GM19025 (cell line): ENCODE results near the gene PPP1R9A.

Experiments
- ATAC-seq: cut with Tn5 transposase; IDR thresholded peaks from one replicate; pipeline ENCODE4 v1.9.1; 2021; ENCODE audit warnings: mild to moderate bottlenecking, low read depth, moderate library complexity; ENCODE audit not compliant: unreplicated experiment

Gene PPP1R9A

GRCh38 chr7:95242266-95242665 lies 334.9 kb downstream of the PPP1R9A start:
- ATAC-seq: no peak

GRCh38 chr7:95244616-95245015 lies 337.2 kb downstream of the PPP1R9A start:
- ATAC-seq: no peak

DNA sequence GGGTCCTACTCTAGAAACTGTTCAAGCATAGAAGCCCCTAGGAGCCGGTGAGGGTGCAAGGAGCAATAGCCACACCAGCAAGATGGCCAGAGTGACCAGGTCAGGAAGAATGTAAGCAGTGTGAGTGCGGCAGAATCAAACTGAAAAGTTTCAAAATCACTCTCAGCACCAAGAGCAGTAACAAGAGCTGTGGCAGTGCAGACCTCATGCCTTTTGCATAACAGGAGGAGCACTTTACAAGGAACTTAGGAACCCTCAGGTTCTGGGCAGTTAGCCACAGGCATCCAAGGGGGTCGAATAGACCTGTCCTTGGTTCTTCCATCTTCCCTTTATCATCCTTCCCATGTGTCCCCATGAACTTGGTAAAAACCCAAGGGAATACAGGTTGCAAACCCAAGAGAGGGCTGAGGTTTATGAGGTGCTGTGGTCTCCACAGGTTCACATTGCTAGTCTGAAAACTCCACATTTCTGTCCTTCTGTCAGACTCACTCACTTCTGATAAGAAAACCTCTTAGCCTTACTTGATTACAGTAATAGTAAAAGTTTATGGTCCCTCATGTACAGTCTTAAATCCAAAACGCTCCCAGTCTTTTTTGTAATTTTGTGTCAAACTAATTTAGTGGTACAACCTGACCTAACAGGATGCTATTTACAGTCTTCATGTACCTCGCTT lies 338.6 kb downstream of the PPP1R9A start:
- no peak for ATAC-seq

DNA sequence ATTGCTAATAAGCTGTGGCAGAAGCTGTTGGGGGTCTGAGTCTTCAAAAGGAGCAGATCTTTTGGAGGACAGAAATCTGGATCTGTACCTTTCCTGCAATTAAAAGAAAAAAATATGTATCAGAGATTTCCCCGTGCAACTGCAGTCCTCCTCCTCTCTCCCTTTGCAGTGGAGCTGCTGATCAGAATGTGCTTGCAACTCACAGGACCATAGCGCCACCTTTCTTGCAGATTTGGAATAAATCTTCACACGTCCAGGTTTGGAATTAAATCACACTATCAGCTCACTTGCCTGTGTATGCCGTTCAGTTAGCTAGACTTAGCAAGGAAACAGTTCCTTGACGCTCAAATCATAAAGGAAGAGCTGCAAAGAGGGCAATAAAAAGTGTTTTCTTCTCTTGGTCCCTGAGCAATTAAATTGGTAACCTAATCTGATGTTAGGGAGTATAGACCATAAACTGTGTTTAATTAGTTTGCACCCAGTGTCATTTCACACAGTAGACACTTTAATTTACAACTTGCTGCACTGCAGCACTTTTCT lies 339.5 kb downstream of the PPP1R9A start:
- no peak for ATAC-seq

DNA sequence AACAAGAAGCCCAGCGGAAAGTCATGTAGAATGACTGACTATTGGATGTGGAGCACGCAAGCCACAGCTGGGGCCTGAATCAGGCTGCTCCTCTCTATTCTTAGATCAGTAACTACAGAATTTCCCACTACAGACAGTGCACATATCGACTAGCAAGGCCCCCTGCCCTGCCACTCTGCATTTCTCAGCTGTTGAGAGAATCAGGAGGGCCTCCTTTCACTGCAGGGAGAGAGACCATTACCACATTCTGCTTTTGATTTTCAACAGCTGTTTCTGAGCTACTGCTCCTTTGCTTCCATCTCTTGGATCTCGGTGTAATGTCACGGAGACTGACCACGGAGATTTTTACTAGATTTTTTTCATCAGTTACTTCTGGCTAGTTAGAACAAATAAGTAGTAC lies 343.2 kb downstream of the PPP1R9A start:
- ATAC-seq: no peak

GRCh38 chr7:95251966-95252365 lies 344.6 kb downstream of the PPP1R9A start:
- no peak for ATAC-seq

DNA sequence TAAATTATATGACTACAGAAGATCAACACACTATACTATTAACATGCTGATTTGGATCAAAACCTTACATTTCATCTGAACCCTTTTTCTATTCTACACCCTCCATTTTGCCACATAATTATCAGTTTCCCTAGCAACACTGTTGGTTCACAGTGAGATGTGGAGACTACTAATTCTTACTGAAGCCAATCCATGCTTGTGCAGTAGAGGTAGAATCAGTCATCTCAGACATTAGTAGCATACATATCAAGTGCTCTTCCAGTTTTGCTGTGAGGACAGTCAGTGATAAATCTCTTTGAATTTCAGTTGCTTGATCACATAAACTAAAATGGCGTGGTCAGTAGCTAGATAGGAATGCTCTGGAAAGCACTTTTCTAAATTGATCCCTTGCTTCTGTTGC lies 346.6 kb downstream of the PPP1R9A start:
- no peak for ATAC-seq

DNA sequence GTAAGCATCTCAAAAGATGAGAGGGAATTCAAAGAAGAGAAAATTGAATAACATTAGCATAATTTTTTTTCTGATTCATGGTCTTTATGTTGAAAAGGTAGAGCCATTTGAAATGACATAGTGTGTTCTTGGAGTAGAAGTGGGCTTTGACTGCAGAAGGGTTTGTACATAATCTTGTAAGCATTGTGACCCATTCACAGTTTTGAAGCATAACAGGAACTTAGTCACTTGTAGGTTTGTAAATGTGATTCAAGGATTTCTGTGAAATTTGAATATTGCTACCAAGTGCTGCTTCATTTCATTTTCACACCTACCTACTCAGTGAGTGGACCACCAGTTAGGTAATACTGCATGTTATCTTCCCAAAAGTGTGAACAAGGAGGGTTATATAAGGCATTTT lies 348.3 kb downstream of the PPP1R9A start:
- ATAC-seq: no peak

DNA sequence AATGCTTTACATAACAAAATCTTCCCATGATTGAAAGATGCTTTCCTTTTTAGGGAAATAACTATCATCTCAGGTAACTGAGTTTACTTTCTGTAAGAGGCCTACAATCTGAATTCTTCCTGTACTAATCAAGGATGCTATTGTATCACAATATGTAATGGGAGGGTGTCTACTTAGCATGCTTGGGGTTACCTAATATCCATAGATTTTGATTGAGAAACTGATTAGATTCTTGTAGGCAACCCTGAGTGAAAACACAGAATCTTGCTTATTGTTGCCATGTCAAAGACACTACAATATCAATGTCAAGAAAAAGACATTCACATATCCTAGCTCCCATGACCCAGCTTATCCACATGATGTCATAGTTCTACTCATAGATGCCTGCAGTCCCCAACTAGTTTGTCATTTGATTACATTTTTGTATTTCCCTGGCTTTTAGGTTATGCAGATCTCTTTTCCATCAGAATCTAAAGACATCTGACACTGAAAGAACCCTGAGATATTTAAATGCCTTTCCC lies 354.6 kb downstream of the PPP1R9A start:
- no peak for ATAC-seq

DNA sequence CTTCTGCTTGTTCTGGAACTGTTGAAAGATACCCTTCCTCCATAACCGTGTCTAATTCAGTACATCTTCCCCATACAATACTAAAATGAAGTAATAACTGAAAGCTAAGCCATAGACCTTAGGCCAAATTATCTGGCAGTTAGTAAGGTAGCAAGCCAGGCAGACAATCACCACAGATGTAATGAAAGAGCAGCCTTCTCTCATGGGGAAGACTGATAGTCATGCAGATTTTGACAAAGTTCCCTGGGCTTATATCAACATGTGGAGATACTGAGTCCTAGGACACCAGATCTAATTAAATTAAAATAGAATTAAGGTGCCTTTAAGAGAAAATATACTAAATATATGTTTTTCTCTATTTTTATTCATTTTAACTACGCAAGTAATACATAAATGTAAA lies 355.5 kb downstream of the PPP1R9A start:
- ATAC-seq: no peak

GRCh38 chr7:95263785-95264362 lies 356.5 kb downstream of the PPP1R9A start:
- no peak for ATAC-seq

- ATAC-seq: no peak
These were observed 357.0 kb downstream of the PPP1R9A start for GRCh38 chr7:95264363-95264891.

- ATAC-seq: no peak
These were observed 358.2 kb downstream of the PPP1R9A start for GRCh38 chr7:95265634-95266033.

DNA sequence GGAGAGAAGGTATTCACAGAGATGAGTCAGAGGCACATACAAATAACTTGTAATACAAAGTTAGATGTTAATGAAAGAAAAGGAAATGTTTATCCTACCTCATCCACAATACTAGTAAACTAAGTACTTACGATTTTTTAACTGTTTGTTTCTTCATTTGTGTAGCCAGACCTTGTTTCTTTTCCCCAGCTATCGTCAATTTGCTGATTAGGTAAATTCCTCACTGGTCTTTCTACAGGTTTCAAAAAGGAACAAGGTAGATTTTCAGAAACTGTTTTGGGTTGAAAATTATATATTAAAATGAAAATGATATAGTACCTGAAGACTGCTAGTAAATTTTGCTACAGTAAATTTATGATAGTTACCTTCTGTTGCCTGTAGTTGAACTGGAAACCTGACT lies 360.4 kb downstream of the PPP1R9A start:
- no peak for ATAC-seq

DNA sequence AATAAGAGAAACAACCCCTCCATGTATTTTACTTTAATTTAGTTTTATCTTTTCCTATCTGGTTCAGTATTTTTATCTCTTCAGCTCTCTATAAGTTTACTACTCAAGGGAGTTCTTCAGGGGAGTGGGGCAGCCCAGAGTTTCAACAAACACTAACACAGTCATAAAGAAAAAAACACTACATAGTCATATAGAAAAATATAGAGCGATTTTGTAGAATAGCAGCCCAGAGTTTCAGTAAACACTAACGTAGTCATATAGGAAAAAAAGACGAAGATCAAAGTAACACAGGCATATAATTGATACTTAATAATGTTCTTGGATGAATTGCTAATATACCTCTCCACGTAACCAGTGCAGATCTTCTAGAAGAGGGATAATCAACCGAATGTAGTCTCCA lies 362.2 kb downstream of the PPP1R9A start:
- no peak for ATAC-seq

DNA sequence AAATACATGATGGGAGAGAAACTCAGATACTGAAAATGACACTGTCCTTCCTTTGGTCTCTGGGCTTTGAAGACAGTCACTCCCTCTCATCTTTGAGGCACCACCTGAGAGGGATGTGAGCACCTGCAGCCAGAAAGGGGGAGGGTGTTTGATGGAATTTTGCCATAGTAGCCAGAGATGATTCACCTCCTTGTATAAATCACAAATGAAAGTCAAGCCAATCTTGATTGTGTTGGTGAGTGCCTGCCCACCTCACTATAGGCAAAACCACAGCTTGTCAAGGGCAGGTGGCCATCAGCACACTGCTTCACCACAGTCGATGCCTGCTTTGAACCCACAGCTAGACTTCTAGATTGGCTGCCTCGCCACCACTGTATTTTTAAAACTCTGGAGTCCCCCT lies 368.7 kb downstream of the PPP1R9A start:
- ATAC-seq: no peak

DNA sequence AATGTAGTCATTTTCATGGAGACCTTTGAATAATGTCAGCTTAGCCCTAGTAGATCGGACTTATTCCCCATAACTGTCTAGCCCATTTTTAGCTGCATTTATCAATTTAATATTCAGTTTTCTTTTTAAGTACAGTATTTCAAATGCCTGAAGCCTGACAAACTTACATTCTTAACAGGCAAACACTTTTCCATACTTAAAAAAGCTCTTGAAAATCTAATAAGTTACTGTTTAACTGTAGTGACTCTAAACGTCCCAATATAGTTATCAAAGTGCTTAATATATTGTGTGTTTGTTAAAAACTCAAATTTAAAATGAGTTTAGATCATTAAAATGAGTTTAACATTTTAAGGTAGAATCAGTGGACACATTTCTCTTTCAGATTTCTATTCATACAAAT lies 372.0 kb downstream of the PPP1R9A start:
- ATAC-seq: no peak

- ATAC-seq: no peak
These were observed 378.7 kb downstream of the PPP1R9A start for GRCh38 chr7:95286096-95286495.

GRCh38 chr7:95290166-95290830 lies 382.9 kb downstream of the PPP1R9A start:
- no peak for ATAC-seq

DNA sequence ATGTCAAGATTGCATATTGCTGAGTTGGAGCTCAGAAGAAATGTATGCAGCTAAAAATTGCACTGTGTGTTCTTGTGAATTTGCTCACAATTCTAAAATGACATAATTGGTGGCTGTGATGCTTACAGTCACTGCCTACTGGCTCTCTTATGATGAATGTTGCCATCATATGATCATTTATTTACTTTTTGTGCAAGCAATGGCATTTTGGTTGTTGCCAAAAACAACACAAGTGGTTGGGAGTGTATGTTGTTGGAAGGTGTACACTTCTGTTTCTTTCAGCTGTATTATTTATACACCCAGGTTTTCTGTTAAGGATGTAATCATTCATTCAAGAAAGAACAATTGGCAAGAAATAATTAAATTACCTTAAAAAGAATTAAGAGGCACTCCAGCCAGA lies 388.0 kb downstream of the PPP1R9A start:
- ATAC-seq: no peak

DNA sequence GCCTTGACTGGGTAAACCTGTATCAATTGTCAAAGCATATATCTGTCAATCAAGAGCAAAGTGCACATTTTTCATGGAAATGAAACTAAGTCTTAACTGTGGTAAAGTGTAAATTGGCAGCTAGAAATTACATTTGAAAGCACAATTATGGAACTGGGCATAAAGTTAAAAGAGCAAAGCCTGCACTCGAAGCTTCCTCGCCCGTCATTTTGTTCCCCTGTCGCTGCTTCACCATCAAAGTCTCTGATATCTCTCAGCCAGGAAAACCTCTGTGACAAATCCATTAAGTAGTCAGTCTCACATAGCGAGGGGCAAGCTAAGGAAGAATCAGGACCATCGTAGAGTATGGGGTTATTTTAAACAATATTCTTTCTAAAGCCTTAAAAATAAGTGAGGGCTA lies 389.1 kb downstream of the PPP1R9A start:
- ATAC-seq: no peak
